ENCODE results near the gene BRD4. TPM values are rescaled to one million over a fixed set of nuclear protein-coding genes. Genes with fewer than 3 reads are reported as not detected.

BRD4 gene
- total RNA-seq, 1 donor from 2014 or later, result 153 TPM

- TF ChIP-seq, protein P1, sequence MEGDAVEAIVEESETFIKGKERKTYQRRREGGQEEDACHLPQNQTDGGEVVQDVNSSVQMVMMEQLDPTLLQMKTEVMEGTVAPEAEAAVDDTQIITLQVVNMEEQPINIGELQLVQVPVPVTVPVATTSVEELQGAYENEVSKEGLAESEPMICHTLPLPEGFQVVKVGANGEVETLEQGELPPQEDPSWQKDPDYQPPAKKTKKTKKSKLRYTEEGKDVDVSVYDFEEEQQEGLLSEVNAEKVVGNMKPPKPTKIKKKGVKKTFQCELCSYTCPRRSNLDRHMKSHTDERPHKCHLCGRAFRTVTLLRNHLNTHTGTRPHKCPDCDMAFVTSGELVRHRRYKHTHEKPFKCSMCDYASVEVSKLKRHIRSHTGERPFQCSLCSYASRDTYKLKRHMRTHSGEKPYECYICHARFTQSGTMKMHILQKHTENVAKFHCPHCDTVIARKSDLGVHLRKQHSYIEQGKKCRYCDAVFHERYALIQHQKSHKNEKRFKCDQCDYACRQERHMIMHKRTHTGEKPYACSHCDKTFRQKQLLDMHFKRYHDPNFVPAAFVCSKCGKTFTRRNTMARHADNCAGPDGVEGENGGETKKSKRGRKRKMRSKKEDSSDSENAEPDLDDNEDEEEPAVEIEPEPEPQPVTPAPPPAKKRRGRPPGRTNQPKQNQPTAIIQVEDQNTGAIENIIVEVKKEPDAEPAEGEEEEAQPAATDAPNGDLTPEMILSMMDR (IDR thresholded peaks at IDR 0.05; ENCODE audit: unreplicated experiment), result no peak
- Mint-ChIP-seq H3K4me1 (peaks cover 73% of the 10 kb centered on the region), H3K27me3 (ENCODE audit: low read depth) (no peaks in the 10 kb centered on the region), H3K36me3 (no peaks in the 10 kb centered on the region), H3K27ac (peak overlapping the region; percentile 92), H3K4me3 (no peak overlapping the region), H3K9me3 (no peaks in the 10 kb centered on the region)
- peak in 1 of 2 experiments; percentile 53 for DNase-seq (ENCODE audit: low spot score in 2 of 2, unreplicated experiment in 2 of 2)
Observed at GRCh38 chr19:15280915-15281683, 51.2 kb downstream of the BRD4 start.

DNA sequence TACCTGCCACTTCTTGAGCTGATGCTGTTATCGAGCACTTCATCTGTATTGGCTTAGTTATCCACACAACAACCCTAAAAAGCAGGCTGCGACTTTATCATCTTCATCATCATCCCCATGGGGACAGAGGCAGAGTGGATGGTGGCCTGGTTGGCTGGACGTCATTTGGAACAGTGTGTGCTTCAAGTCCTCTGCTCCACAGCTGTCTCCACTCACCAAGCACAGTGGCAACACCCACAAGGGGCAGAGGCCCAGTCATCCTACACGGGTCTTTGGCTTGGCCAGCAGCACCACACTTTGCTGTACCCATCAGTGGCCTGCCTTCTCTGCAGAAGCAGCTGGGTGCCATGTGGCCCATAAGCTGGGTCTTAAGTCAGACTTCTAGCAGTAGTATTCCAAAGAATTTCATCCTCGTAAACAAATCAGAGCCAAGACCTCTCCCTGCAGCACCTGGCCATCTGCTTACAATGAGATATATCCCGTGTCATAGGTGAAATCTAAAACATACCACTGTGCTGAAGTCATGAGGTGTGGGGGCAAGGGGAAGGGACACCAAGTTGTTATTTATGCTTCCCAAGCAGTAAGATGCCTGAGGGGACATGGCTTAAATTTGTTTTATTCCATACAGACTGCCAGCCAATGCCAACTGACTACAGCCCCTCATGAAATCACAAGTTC lies 52.2 kb downstream of the BRD4 start:
- H3K27ac Mint-ChIP-seq, result peak overlapping the region; percentile 92
- TF ChIP-seq, protein P1 (IDR thresholded peaks at IDR 0.05; ENCODE audit: unreplicated experiment), result no peak
- no peaks in the 10 kb centered on the region for H3K27me3 Mint-ChIP-seq (ENCODE audit: low read depth)
- H3K9me3 Mint-ChIP-seq, result no peaks in the 10 kb centered on the region
- H3K4me3 Mint-ChIP-seq, result no peak overlapping the region
- no peaks in the 10 kb centered on the region for H3K36me3 Mint-ChIP-seq
- DNase-seq (ENCODE audit: low spot score in 2 of 2, unreplicated experiment in 2 of 2), result no peak
- H3K4me1 Mint-ChIP-seq, result peaks cover 71% of the 10 kb centered on the region

- no peaks in the 10 kb centered on the region for H3K36me3 Mint-ChIP-seq
- no peak overlapping the region for H3K4me3 Mint-ChIP-seq
- TF ChIP-seq, protein P1 (IDR thresholded peaks at IDR 0.05; ENCODE audit: unreplicated experiment), result no peak
- no peak for DNase-seq (ENCODE audit: low spot score in 2 of 2, unreplicated experiment in 2 of 2)
- H3K27ac Mint-ChIP-seq, result peak overlapping the region; percentile 92
- H3K4me1 Mint-ChIP-seq, result peaks cover 63% of the 10 kb centered on the region
- no peaks in the 10 kb centered on the region for H3K27me3 Mint-ChIP-seq (ENCODE audit: low read depth)
- no peaks in the 10 kb centered on the region for H3K9me3 Mint-ChIP-seq
Observed at GRCh38 chr19:15279326-15279904, 52.9 kb downstream of the BRD4 start.

DNA sequence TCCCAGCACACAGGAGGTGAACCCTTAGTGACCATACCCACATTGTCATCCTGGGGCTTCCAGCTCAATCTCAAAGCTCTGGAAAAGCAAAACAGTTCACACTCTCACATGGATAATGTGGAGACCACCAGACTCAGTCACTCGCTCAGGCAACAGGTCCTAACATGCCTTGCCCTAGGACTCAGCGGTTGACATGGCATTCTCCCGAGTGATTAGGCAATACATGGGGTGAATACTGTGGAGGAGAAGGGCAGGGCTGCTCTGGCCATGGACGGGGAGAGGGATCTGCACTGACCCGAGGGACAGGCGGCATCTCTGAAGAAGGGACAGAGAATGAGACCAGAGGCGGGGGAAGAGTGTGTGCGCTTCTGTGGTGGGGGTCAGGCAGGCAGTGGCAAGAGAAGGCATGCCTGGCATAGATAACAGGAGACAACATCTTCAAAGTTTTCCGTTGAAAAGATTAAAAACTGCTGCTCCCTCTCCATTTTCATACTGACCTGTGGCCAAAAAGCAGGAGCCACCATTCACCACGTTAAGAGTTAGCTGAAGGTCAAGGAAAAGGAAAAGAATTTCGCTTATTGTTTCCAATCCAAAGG lies 55.6 kb downstream of the BRD4 start:
- no peak for DNase-seq (ENCODE audit: low spot score in 2 of 2, unreplicated experiment in 2 of 2)
- H3K4me1 Mint-ChIP-seq, result peaks cover 42% of the 10 kb centered on the region
- H3K27ac Mint-ChIP-seq, result peak overlapping the region; percentile 86
- no peak overlapping the region for H3K4me3 Mint-ChIP-seq
- TF ChIP-seq, protein P1 (IDR thresholded peaks at IDR 0.05; ENCODE audit: unreplicated experiment), result no peak
- peaks cover 2% of the 10 kb centered on the region for H3K36me3 Mint-ChIP-seq
- H3K27me3 Mint-ChIP-seq (ENCODE audit: low read depth), result no peaks in the 10 kb centered on the region
- H3K9me3 Mint-ChIP-seq, result no peaks in the 10 kb centered on the region

DNA sequence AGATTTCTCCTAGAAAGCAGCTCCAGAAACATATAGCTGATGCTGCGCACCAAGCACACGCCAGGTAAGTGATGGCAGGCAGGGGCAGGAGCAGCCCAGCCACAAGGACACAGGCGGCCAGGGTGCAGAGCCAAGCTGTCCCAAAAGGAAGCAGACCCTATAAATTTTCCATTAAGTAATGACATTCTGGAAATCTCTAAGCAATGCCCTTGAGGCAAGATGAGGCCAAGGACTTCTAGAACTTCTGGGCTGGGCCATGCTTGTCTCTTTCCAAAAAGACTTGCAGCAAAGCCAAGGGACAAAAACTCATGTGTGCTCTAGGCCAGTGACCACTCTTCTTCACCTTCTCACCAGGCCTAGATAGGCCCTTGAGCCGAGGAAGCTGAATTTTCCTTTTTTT lies 57.9 kb downstream of the BRD4 start:
- Mint-ChIP-seq H3K9me3 (no peaks in the 10 kb centered on the region), H3K27ac (no peak overlapping the region), H3K27me3 (ENCODE audit: low read depth) (no peaks in the 10 kb centered on the region), H3K4me1 (peaks cover 21% of the 10 kb centered on the region), H3K4me3 (no peak overlapping the region), H3K36me3 (peaks cover 13% of the 10 kb centered on the region)
- no peak for DNase-seq (ENCODE audit: low spot score in 2 of 2, unreplicated experiment in 2 of 2)
- TF ChIP-seq, protein P1 (IDR thresholded peaks at IDR 0.05; ENCODE audit: unreplicated experiment), result no peak
